ENCODE measurements around the gene VPS13C. TPM values are rescaled to one million over a fixed set of nuclear protein-coding genes. Genes with fewer than 3 reads are reported as not detected.

The VPS13C gene
- total and polyA plus RNA-seq, 2 donors (not counting 1 experiment from before 2014, with no cell fraction given) = 40.0 to 236 TPM

- H3K4me3 Mint-ChIP-seq = no peak overlapping the region
- H3K4me1 Mint-ChIP-seq = peaks cover 5% of the 10 kb centered on the region
- DNase-seq = peak; percentile 59
- Histone ChIP-seq H3K9ac (ENCODE audit: low read length) (peak overlapping the region; percentile 30), H3K79me2 (ENCODE audit: control insufficient read depth, insufficient read depth, low read length) (no peaks in the 10 kb centered on the region), H3K36me3 (replicated peaks in 1 of 2; ENCODE audit: control extremely low read depth in 1 of 2, control insufficient read depth in 1 of 2, extremely low read depth in 1 of 2, insufficient read depth in 2 of 2, low read length in 1 of 2) (peaks cover 0 to 9% of the 10 kb centered on the region in 2 experiments), H3K4me1 (ENCODE audit: control insufficient read depth in 2 of 2, insufficient read depth in 2 of 2, low read length in 2 of 2) (peaks cover 11 to 16% of the 10 kb centered on the region in 2 donors), H3K4me3 (ENCODE audit: control extremely low read depth in 1 of 5, extremely low read depth in 1 of 5, insufficient read depth in 1 of 5, low read depth in 2 of 5, low read length in 4 of 5) (peak overlapping the region in 3 of 5 experiments; percentile 18 to 43 (median 31)), H3K27me3 (replicated peaks in 1 of 4; ENCODE audit: control extremely low read depth in 1 of 4, control insufficient read depth in 3 of 4, insufficient read depth in 4 of 4, low read length in 3 of 4) (no peaks in the 10 kb centered on the region), H3K27ac (ENCODE audit: low read length in 2 of 2) (peak overlapping the region; percentile 38 to 69), H3K4me2 (replicated peaks; ENCODE audit: low read depth, low read length, poor library complexity, severe bottlenecking) (peak overlapping the region; percentile 55), H4K20me1 (ENCODE audit: control insufficient read depth, insufficient read depth, low read length, poor library complexity, severe bottlenecking) (no peaks in the 10 kb centered on the region), H3K9me3 (ENCODE audit: control extremely low read depth in 1 of 3, control insufficient read depth in 2 of 3, insufficient read depth in 1 of 3, low read length in 2 of 3) (no peaks in the 10 kb centered on the region), H2AFZ (ENCODE audit: insufficient read depth, low read depth, low read length, poor library complexity, severe bottlenecking) (peak overlapping the region; percentile 55)
- ChIA-PET CTCF (interaction anchor here (2.0 to 2.2 kb wide), 2 partner anchors 21 to 23 kb away, joined by 4 to 6 read pairs; no protein-coding TSS in a partner anchor), POLR2A (no interaction called here)
- H3K27ac Mint-ChIP-seq = no peak overlapping the region
- TF ChIP-seq CTCF (IDR thresholded peaks at IDR 0.05) (no peak), EZH2 (IDR thresholded peaks at IDR 0.05; ENCODE audit: borderline replicate concordance, insufficient read depth, low read depth, low read length, poor library complexity, severe bottlenecking) (no peak)
- intact Hi-C loops (cut with micrococcal nuclease) = loop anchor here (2.0 kb wide), 1 partner anchor 204 kb away; the partner anchor contains the start of gene VPS13C
- no peaks in the 10 kb centered on the region for H3K27me3 Mint-ChIP-seq
- WGBS (ENCODE audit: insufficient coverage) = 60% methylated on average over 6 of the region's 8 CpGs
- ATAC-seq (ENCODE audit: low read depth) = peak; percentile 61
- H3K9me3 Mint-ChIP-seq (ENCODE audit: insufficient read depth) = no peaks in the 10 kb centered on the region
Measured at GRCh38 chr15:61857169-61857829, 202.9 kb downstream of the VPS13C start.

DNA sequence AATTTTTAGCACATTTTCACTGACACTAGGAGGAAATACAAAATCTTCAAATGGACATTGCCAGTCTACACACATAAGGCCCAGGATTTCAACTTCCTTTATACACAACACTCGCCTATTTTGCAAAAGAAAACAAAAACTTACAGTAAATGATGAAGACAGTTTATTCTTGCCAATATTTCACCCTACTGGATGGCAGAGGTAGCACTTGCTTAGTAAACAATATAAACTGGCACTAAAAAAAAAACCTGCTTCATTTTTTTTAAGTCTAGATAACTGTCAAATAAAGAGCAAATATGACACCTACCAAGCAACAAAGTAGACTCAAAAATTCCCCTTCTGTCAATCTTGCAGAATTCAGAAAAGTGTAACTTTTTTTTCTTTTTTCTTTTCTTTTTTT lies 204.0 kb downstream of the VPS13C start:
- no peak overlapping the region for H3K4me2 ChIP-seq (replicated peaks; ENCODE audit: low read depth, low read length, poor library complexity, severe bottlenecking)
- no peak overlapping the region for H3K9ac ChIP-seq (ENCODE audit: low read length)
- peak overlapping the region; percentile 2 for H3K4me3 Mint-ChIP-seq
- H3K9me3 ChIP-seq (ENCODE audit: control extremely low read depth in 1 of 3, control insufficient read depth in 2 of 3, insufficient read depth in 1 of 3, low read length in 2 of 3) = no peaks in the 10 kb centered on the region
- H3K27ac Mint-ChIP-seq = peak overlapping the region; percentile 43
- H3K4me1 ChIP-seq (ENCODE audit: control insufficient read depth in 2 of 2, insufficient read depth in 2 of 2, low read length in 2 of 2) = peaks cover 11 to 16% of the 10 kb centered on the region in 2 donors
- H4K20me1 ChIP-seq (ENCODE audit: control insufficient read depth, insufficient read depth, low read length, poor library complexity, severe bottlenecking) = no peaks in the 10 kb centered on the region
- peaks cover 5% of the 10 kb centered on the region for H3K4me1 Mint-ChIP-seq
- H3K27ac ChIP-seq (ENCODE audit: low read length in 2 of 2) = no peak overlapping the region
- H3K27me3 ChIP-seq (replicated peaks in 1 of 4; ENCODE audit: control extremely low read depth in 1 of 4, control insufficient read depth in 3 of 4, insufficient read depth in 4 of 4, low read length in 3 of 4) = no peaks in the 10 kb centered on the region
- no peaks in the 10 kb centered on the region for H3K27me3 Mint-ChIP-seq
- no peak overlapping the region for H3K4me3 ChIP-seq (ENCODE audit: control extremely low read depth in 1 of 5, extremely low read depth in 1 of 5, insufficient read depth in 1 of 5, low read depth in 2 of 5, low read length in 4 of 5)
- CTCF ChIA-PET = interaction anchor here (0.7 to 2.2 kb wide), 3 partner anchors 20 to 159 kb away, joined by 3 to 6 read pairs (median 4); no protein-coding TSS in a partner anchor
- no peak for ATAC-seq (ENCODE audit: low read depth)
- no peaks in the 10 kb centered on the region for H3K9me3 Mint-ChIP-seq (ENCODE audit: insufficient read depth)
- POLR2A ChIA-PET = no interaction called here
- no CpG with 5 or more reads among the region's 1 CpG for WGBS (ENCODE audit: insufficient coverage)
- H3K79me2 ChIP-seq (ENCODE audit: control insufficient read depth, insufficient read depth, low read length) = no peaks in the 10 kb centered on the region
- DNase-seq = no peak
- no peak for TF ChIP-seq EZH2 (IDR thresholded peaks at IDR 0.05; ENCODE audit: borderline replicate concordance, insufficient read depth, low read depth, low read length, poor library complexity, severe bottlenecking)
- peak; percentile 33 for TF ChIP-seq CTCF (IDR thresholded peaks at IDR 0.05)
- H2AFZ ChIP-seq (ENCODE audit: insufficient read depth, low read depth, low read length, poor library complexity, severe bottlenecking) = no peak overlapping the region
- H3K36me3 ChIP-seq (replicated peaks in 1 of 2; ENCODE audit: control extremely low read depth in 1 of 2, control insufficient read depth in 1 of 2, extremely low read depth in 1 of 2, insufficient read depth in 2 of 2, low read length in 1 of 2) = peaks cover 2 to 9% of the 10 kb centered on the region in 2 experiments
- intact Hi-C loops (cut with micrococcal nuclease) = loop anchor here (2.0 kb wide), 1 partner anchor 205 kb away; the partner anchor contains the start of gene VPS13C
